ENCODE data around the gene C9.
A peak's percentile ranks its signal among the peaks of the same experiment; 100 is the strongest.
"Not testable (repeated sequence)": the region's sequence is repeated elsewhere in the genome, so short reads cannot be mapped to it uniquely, and the experiment has no call there.

C9 gene

GRCh38 chr5:39319395-39319794 is 44.9 kb downstream of the C9 start:
- DNase-seq: no peak

DNA sequence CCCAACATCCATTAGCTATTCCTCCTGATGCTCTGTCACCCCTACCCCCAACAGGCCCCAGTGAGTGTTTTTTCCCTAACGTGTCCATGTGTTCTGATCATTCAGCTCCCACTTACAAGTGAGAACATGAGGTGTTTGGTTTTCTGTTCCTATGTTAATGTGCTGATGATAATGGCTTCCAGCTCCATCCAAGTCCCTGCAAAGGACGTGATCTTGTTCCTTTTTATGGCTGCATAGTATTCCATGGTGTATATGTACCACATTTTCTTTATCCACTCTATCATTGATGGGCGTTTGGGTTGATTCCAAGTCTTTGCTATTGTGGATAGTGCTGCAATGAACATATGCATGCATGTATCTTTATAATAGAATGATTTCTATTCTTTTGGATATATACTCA is 47.8 kb downstream of the C9 start:
- not testable (repeated sequence) for DNase-seq

DNA sequence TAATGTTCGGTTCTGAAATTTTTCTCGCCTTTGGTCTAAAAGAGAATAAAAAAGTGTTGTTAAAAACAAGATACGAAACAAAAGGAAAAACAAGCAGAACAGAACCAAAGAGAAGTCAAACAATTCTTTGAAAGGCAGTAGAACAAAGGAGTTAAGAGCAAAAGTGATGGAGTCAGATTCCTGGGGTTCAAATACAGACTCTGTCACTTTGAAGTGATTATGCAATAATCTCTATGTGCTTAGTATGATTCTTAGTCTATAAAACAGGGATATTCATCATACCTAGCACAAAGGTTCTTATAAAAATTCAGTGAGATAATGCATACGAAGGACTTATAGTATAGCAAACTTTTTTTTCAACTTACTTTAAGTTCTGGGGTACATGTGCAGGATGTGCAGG is 48.3 kb downstream of the C9 start:
- DNase-seq: no peak

DNA sequence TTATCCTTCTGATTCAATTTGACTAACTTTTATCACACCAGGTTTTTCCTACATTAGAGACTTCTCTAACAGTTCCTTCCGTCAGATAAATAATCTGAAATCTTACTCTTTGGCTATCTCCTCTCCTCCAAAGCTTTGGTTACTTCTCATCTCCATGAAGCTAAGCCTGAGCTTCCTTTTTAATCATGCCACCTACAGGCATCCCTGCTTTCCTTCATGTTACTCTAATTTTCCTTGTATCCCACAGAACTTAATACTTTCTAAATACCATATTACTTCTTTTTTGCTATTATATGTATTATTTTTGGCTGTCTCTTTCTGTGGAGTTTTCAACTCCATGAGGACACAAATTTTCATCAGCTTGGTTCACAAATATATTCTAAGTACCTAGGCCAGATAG is 49.7 kb downstream of the C9 start:
- no peak for DNase-seq

- no peak for DNase-seq
Observed at GRCh38 chr5:39309534-39309933, 54.8 kb downstream of the C9 start.

DNA sequence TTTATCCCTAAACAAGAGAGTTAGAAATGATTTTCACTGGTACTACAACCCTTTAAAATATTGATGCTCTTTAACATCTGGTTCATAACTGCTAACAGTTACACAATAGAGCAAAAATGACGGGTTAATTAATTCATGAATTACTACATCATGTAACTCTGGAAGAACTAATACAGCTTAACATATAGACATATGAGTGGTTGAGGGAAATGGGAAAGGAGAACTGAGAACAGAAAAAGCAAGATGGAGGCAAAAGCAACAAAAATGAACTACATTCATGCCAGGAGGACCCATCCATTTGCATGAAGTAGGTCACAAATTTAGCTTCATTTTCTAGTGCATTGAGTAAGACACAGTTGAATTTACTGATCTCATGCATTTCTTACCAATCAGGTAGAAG is 61.8 kb downstream of the C9 start:
- no peak for DNase-seq

- no peak for DNase-seq
Observed at GRCh38 chr5:39301406-39301805, 62.9 kb downstream of the C9 start.

DNA sequence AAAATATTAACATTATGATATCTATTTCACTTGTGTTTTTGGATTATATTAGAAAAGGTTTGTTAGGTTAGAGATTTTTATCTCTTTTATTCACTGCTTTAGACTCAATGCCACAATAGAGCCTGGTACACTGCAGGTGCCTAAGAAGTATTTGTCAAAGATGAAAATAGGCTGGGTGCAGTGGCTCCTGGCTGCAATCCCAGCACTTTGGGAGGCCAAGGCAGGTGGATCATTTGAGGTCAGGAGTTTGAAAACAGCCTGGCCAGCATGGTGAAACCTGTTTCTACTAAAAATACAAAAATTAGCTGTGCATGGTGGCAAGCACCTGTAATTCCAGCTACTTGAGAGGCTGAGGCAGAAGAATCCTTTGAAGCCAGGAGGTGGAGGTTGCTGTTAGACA is 64.3 kb downstream of the C9 start:
- no peak for DNase-seq

DNA sequence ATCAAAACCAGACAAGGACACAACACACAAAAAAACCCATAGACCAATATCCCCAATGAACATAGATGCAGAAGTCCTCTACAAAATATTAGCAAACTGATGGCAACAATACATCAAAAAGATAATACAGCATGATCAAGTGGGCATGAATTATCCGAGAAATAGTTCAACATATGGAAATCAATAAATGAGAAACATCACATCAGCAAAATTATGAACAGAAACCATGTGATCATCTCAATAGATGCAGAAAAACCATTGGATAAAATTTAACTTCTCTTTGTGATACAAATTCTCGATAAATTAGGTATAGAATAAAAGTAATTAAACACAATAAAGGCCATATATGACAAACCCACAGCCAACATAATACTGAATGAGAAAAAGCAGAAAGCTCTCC is 69.6 kb downstream of the C9 start:
- no peak for DNase-seq

DNA sequence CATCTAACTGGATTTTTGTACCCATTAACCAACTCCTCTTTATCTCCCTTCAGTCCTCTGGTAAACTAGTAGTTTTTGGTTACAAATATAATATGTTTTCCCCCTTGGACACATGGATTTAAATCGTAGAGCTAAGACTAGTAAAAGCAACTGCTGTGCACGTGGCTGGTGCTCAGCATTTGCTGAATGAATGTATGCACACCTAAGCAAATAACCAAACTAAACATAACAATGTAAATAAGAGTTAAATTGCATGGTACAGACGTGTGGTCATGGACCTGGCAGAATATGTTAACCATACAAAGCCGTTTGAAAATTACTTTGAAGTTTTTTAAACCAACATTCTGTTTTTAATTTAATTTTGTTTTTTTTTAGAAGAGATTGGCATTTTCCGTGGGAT is 79.7 kb downstream of the C9 start:
- no peak for DNase-seq

DNA sequence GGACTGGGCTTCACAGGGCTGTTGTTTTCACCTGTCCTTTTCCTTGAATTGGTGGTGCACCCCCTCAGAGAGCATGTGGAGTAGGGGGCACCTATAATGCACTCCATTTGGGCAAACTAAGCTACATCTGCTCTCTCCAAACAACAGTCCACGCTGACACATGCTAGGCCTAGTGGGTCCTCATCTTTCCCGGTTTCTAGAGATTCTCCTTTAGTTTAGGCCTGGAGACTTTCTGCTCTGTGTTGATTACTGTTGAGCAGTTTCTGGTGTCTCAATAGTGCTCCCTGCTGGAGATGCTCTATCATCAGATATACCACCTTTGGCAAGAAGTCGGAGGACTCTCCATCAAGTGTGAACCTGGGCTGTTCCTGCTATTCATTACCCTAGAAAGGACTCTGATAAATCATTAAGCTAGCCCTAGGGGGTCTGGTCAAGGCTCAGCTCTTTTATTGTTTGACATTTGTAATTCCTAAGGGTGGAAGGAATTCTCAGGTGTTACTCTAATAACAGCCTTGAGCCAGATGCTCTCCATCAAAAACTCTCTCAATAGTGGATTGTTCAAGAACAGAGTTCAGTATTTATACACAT is 81.0 kb downstream of the C9 start:
- DNase-seq: peak; percentile 93

DNA sequence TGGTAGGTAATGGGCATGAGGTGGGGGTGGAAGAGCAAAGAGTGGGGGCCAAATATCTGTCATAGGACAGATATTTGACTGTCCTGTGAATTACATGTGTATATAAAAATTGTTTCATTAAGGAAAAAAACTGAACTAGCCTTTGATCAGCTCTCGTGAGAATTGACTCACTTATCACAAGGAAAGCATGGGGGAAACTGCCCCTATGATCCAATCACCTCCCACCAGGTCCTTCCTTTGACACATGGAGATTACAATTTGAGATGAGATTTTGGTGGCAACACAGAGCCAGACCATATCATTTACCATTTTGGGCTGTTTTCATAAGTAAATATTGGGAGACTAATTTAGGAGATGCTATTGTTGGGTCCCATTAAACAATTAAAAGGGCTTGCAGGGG is 81.7 kb downstream of the C9 start:
- no peak for DNase-seq

- DNase-seq: not testable (repeated sequence)
Observed at GRCh38 chr5:39275865-39276264, 88.4 kb downstream of the C9 start.

DNA sequence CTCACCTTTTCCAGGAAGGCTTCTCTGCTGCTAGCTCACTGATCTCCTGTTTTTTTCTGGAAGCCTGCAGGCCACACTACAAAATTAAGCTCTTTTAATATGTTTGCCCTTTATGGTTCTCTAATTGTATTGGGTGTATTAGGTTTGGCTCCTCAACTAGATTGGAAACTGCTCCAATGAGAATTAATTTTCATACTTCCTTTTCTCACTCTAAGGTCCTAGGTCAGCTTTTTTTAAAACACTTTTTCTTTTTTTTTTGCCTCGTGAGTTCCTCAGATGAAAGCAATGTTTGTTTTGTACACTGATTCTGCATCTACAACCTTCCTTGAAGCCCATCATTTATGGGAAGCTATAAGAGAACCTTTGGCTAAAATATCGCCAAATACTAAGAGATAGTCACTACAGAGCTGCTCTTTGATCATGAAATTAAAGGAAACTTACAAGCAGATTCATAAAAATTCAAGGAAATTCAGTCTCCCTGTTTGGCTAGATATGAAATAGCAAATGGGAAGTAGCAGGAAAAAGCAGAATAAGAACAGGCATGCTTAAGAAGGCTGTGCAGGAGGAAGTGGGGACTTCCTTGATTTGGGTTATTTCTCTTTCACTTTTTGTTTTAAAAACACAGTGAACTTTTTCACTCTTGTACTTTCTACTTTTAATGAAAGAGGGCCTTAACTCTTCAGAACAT is 89.8 kb downstream of the C9 start:
- DNase-seq: peak; percentile 56

- peak; percentile 54 for DNase-seq
Observed at GRCh38 chr5:39273314-39273954, 90.9 kb downstream of the C9 start.

DNA sequence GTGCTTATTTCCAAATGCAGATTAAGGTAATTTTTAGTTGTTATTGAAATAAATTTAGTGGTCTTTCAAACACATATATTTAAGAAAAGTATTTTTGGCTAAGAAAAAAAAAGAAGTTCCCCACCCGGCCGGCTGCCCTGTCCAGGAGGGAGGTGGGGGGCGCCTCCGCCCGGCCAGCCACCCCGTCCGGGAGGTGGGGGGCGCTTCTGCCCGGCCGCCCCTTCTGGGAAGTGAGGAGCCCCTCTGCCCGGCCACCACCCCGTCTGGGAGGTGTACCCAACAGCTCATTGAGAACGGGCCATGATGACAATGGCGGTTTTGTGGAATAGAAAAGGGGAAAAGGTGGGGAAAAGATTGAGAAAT is 91.4 kb downstream of the C9 start:
- not testable (repeated sequence) for DNase-seq

- peak; percentile 87 for DNase-seq
Observed at GRCh38 chr5:39270225-39270848, 94.0 kb downstream of the C9 start.

DNA sequence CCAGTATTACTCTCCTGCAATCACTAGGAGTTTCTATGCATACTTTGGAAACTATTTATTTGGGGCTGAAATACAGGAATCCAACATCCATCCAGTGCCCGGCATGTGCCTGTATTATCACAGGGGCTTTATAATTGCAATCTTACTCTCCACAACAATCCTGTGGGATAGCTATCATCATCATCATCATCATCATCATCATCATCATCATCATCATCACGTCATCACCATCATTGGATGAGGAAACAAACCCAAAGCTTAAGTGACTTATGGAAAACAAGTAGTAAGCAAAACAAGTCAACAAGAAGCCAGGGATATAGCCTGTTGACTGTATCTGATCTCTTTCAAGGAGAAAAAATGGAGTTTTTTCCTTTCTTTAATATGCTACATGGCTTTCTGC is 97.1 kb downstream of the C9 start:
- DNase-seq: no peak

- DNase-seq: no peak
Observed at GRCh38 chr5:39266442-39266841, 97.9 kb downstream of the C9 start.

DNA sequence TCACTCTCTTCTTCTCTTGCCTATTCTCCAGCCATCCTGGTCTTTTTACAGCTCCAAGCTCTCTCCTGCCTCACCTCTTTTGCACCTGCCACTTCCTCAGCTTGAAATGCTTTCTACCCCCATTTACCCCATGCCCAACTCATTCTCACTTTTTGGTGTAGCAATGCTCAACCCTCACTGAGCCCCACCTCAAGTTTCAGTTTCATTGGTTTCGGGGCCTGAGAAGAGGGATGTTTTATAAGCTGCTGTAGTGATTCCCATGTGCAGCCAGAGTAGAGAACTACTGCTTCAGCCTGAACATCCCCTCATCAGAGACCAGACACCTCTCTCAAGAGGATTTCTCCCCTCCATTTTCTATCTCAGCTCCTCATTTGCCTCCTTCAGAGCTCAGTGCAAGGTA is 99.8 kb downstream of the C9 start:
- DNase-seq: no peak

DNA sequence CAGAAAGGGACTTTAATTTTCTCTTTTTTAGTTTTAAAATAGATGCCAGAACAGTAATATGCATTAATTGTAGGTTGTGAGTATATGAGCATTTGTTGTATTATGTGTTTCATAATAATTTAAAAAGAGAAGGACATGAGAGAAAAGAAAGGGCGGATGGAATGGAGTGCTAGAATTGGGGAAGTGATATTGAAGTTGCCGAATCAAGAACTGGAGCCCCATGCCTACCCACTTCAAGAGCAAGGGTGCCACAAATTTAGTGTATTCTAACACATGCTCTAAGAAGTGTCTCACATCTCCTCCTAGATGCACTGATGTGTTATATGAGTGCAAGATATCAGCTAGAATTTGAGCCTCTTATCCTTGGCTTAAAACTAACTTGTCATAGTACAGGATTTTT is 101.3 kb downstream of the C9 start:
- no peak for DNase-seq

GRCh38 chr5:39260095-39260494 is 104.2 kb downstream of the C9 start:
- no peak for DNase-seq

DNA sequence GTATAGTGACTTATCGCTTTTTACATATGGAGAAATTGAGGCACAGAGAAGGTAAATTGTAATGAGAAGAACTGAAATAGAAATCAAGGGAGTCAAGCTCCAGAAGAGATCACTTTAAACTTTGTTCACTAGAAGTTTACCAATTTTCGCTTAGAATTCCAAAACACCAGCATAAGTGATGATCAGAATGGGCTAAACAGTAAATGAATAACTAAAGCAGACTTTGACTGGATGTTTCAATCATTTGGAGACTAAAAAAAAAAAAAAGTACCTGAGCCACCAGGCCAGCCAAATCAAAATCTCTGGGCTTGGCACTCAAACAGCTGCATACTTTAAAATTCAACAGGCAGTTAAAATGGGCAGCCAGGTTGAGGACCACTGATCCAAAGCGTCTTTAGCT is 106.7 kb downstream of the C9 start:
- no peak for DNase-seq

All from hematopoietic multipotent progenitor cell treated with erythropoietin and hydrocortisone succinate and interleukin-3 and kit ligand, for 6 days (in vitro differentiated cells).